Adrenal gland (tissue), 5 donors: ENCODE results near the gene PSMG1.

Source experiments
- POLR2A ChIP-seq, 2 donors: fragments of 450-650 bp; IDR thresholded peaks; one replicate each; pipeline ENCODE4 v1.6.1; 2017; ENCODE audit warnings: antibody characterized with exemption in 2 of 2, mild to moderate bottlenecking in 2 of 2, moderate library complexity in 1 of 2
- TF ChIP-seq, protein P1 (sequence below), 6 experiments: fragments of 450-650 bp in 4 of 6; fragments of 200-600 bp in 2 of 6; sonication (generic) in 1 of 6; IDR thresholded peaks; 1 replicate in 5 of 6; 2 replicates in 1 of 6; pipeline versions ENCODE4 v1.5.1 to v1.8.0; 2016 to 2021; ENCODE audit warnings: antibody characterized with exemption in 6 of 6, mild to moderate bottlenecking in 2 of 6, moderate library complexity in 1 of 6
- donor health status: DM: no; HTN: no; CAD: no.

DNA sequence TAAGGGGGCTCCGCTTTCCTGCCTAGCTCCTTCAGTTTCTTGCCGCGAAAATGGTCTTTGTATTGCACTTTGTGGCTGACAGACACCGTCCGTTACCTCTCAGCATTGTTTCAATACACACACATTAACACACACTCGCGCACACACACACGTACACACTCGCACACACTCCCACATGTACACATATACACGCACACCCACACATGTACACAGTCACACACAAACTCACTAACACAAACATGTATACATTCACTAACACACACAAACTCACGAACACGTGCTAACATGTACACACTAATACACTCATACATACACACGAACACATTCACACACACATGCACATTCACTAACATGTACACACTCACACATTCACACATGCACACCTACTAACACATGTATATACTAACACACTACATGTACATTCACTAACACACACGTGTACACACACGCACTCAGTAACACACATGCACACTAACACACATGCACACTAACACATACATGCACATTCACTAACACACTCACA lies 48.9 kb downstream of the PSMG1 start:
- TF ChIP-seq, protein P1, sequence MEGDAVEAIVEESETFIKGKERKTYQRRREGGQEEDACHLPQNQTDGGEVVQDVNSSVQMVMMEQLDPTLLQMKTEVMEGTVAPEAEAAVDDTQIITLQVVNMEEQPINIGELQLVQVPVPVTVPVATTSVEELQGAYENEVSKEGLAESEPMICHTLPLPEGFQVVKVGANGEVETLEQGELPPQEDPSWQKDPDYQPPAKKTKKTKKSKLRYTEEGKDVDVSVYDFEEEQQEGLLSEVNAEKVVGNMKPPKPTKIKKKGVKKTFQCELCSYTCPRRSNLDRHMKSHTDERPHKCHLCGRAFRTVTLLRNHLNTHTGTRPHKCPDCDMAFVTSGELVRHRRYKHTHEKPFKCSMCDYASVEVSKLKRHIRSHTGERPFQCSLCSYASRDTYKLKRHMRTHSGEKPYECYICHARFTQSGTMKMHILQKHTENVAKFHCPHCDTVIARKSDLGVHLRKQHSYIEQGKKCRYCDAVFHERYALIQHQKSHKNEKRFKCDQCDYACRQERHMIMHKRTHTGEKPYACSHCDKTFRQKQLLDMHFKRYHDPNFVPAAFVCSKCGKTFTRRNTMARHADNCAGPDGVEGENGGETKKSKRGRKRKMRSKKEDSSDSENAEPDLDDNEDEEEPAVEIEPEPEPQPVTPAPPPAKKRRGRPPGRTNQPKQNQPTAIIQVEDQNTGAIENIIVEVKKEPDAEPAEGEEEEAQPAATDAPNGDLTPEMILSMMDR (IDR thresholded peaks at IDR 0.05): no peak
- TF ChIP-seq POLR2A (IDR thresholded peaks at IDR 0.05): no peak
